ENCODE measurements around the gene TMA7. TPM values are rescaled to one million over a fixed set of nuclear protein-coding genes. Genes with fewer than 3 reads are reported as not detected.

Gene TMA7
- total and polyA plus RNA-seq, 5 donors = 187 to 526 (median 219) TPM

DNA sequence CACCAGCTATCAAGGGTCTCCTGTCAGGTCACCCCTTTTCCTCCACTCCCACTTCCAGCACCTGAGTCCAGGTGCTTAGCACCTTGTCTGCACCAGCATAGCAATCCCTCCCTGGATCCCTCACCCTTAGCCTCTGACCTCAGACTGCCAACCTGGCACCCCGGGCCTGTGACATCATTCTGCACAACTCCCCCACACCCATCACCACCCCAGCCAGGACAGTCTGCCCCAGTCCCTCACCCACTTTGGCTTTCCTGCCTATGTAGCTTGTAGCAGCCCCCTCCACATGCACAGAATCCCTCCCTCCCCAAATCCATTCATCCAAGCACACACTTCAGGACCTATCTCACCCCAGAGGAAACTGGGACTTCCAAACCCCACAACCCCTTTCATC, 9.4 kb upstream of the TMA7 start:
- H3K27ac ChIP-seq (ENCODE audit: low read length) = peak overlapping the region; percentile 58
- 73% methylated on average over 1 of the region's 1 CpG for WGBS
- intact Hi-C loops (cut with DNase I) = loop anchor here in 1 of 4 donors (5.0 kb wide), 1 partner anchor 158 kb away; no protein-coding TSS in a partner anchor
- H3K9me3 ChIP-seq (ENCODE audit: control insufficient read depth, low read length) = no peaks in the 10 kb centered on the region
- no peak for ATAC-seq
- H3K4me1 ChIP-seq (ENCODE audit: control insufficient read depth, insufficient read depth, low read length) = peaks cover 12% of the 10 kb centered on the region
- H3K4me3 ChIP-seq (ENCODE audit: low read length) = no peak overlapping the region
- H3K27me3 ChIP-seq (ENCODE audit: control insufficient read depth, insufficient read depth) = no peaks in the 10 kb centered on the region
- DNase-seq = peak in 1 of 3 donors; percentile 50

DNA sequence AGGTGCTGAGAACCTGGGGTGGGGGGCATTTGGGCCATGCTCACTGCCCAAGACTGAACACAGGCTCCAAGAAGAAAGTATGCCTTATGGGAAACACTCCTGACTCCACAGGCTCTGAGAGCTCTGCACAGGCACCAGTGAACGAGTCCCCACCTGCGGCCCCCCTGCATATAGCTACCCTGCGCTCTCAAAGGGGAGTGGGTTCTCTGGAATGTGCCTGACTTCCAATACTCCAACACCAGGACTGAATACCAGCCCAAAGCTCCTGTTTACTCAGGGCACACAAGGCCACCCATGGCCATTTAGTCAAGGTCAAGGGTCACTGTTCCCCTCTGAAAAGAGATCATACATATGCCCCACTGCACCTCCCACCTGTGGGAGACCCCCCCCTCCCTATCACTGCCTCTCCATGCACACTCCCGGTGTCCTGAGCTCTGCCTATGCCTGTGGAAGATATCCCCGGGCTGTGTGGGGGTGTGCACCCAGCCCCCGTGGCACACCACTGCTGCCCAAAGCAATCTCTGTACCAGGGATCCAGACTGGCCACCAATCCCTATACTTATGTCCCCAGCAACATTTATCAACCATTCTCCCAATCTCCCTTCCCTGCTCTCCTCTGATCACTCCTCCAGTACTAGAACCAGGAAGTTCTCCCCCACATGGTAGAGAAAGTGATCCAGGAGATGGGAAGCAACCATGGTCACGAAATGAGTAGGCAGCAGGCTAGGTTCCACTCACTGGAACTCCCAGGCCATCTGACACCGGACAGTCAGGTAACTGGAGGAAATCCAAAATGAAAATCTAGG, 8.6 kb upstream of the TMA7 start:
- no peak for ATAC-seq

DNA sequence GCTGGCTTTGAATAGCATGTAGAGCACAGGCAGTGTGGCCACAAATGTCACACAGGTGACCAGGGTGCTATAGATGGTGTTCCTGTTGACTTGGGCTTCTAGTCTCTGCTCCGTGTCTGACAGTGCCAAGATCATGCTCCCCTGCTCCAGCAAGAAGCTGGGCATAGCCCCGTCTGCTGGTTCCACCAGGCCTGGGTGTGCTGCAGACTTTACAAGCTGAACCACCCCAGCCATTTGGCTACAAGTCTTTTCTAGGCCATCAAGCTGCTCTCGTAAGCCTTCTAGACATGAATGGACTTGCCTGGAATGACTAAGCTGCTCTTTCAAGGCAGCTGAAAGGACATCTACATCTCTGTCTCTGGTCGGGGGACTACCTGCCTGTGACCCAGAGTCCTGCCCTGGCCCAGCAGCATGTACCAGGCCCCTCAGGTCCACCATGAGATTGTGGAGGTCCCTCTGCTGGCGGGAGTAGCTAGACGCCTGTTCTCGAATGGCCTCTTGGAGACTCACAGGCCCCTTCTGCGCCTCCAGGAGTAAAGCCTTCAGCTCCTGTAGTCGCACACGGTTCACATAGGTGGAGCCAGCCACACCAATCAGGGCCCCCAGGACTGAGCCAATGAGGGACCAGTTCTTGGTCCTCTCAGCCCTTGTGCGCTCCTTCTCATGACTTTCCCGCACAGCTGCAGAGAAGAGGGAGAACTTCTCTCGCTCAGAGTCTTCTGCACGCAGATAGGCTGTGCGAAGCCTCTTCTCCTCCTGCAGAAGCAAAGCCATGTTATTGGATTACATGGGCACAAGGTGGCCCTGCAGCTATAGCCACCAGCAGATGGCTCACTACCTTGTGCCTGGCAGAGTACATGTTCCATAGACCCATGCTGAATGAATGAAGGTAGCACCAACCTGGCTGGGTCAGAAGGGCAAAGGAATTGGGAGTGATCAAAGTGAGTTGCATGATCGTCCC, 7.4 kb upstream of the TMA7 start:
- 80% methylated on average over 16 of the region's 16 CpGs for WGBS
- DNase-seq (peak in 1 of 3 donors; percentile 27), ATAC-seq (no peak)
- peaks cover 1% of the 10 kb centered on the region for H3K4me1 ChIP-seq (ENCODE audit: control insufficient read depth, insufficient read depth, low read length)
- H3K4me3 ChIP-seq (ENCODE audit: low read length) = no peak overlapping the region
- no peak overlapping the region for H3K27ac ChIP-seq (ENCODE audit: low read length)
- no peaks in the 10 kb centered on the region for H3K9me3 ChIP-seq (ENCODE audit: control insufficient read depth, low read length)
- no peaks in the 10 kb centered on the region for H3K27me3 ChIP-seq (ENCODE audit: control insufficient read depth, insufficient read depth)
- intact Hi-C loops (cut with DNase I) = loop anchor here in 1 of 4 donors (5.0 kb wide), 1 partner anchor 160 kb away; no protein-coding TSS in a partner anchor

More for the DNA sequence above, 8.6 kb upstream of the TMA7 start:
- no peak for DNase-seq
- Histone ChIP-seq H3K9me3 (ENCODE audit: control insufficient read depth, low read length) (no peaks in the 10 kb centered on the region), H3K4me3 (ENCODE audit: low read length) (no peak overlapping the region), H3K4me1 (ENCODE audit: control insufficient read depth, insufficient read depth, low read length) (peaks cover 7% of the 10 kb centered on the region), H3K27me3 (ENCODE audit: control insufficient read depth, insufficient read depth) (no peaks in the 10 kb centered on the region), H3K27ac (ENCODE audit: low read length) (no peak overlapping the region)
- intact Hi-C loops (cut with DNase I) = loop anchor here in 1 of 4 donors (5.0 kb wide), 1 partner anchor 159 kb away; no protein-coding TSS in a partner anchor
- 91% methylated on average over 8 of the region's 8 CpGs for WGBS

DNA sequence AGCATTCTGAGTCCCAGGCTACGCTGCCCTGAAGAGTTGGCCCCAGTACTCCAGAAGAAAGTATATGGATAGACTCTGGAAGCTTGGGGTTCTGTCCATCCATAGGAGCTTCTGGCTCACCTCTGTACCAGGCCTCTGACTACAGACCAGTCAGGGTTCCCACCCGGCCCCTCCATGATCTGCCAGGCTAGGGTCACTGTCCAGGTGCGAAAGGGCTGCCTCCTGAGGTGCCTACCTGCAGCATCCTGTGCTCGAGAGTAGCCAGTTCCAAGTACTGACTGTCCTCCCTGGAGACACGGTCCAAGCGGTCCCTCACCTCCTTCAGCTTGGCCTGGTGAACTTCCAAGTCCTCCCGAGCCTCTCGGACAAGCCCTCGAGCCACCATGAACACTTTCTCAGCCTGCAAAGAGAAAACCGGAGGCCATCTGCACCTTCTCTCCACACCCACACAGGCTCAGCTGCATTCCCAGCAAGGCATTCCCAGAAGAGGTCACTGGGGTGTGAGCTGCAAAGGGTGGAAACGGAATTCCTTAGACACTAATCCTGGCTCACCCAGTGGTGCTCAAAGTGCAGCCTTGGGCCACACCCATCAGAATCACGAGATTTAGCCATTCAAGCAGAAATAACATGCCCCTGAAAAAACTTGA, 6.5 kb upstream of the TMA7 start:
- H3K4me1 ChIP-seq (ENCODE audit: control insufficient read depth, insufficient read depth, low read length) = no peaks in the 10 kb centered on the region
- intact Hi-C loops (cut with DNase I) = loop anchor here in 2 of 4 donors (2.0 to 5.0 kb wide), 2 partner anchors 161 kb away; no protein-coding TSS in a partner anchor
- DNase-seq (peak in 2 of 3 donors; percentile 42 to 64), ATAC-seq (peak in 1 of 2 donors; percentile 75)
- H3K9me3 ChIP-seq (ENCODE audit: control insufficient read depth, low read length) = no peaks in the 10 kb centered on the region
- H3K27me3 ChIP-seq (ENCODE audit: control insufficient read depth, insufficient read depth) = no peaks in the 10 kb centered on the region
- 68% methylated on average over 12 of the region's 12 CpGs for WGBS
- no peak overlapping the region for H3K27ac ChIP-seq (ENCODE audit: low read length)
- H3K4me3 ChIP-seq (ENCODE audit: low read length) = no peak overlapping the region

DNA sequence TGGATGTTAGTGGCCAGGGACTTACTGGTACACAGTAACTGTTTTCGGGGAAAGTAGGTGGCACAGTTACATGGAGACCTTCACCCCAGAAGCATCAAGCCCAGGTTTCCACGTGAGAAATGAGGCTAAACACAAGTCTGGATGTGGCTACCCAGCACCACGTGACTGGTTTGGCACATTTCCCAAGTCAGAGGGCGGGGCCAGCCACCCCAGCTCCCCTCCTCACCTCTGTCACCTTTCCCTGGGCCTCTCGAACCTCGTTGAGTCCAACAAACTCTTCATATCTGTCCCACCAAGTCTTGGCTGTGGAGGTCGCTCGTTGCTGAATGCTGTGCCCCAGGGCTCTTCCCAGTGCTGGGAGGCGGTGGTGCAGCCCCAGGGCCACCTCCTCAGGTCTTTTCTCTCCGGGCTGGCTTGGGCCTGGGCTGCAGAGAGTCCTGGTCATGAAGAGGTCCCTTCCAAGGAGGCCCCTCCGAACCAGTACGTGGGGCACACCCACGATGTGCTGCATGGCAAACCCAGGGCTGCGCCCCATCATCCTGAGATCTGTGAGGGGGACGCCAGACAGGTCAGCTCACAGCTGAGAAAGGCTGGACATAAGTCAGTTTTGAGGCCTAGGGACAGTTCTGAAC, 5.3 kb upstream of the TMA7 start:
- Histone ChIP-seq H3K9me3 (ENCODE audit: control insufficient read depth, low read length) (no peaks in the 10 kb centered on the region), H3K4me3 (ENCODE audit: low read length) (no peak overlapping the region), H3K27ac (ENCODE audit: low read length) (no peak overlapping the region), H3K27me3 (ENCODE audit: control insufficient read depth, insufficient read depth) (no peaks in the 10 kb centered on the region), H3K4me1 (ENCODE audit: control insufficient read depth, insufficient read depth, low read length) (no peaks in the 10 kb centered on the region)
- no peak for ATAC-seq
- intact Hi-C loops (cut with DNase I) = loop anchor here in 3 of 4 donors (2.0 to 5.0 kb wide), 4 partner anchors 32 to 162 kb away; no protein-coding TSS in a partner anchor
- WGBS = 69% methylated on average over 15 of the region's 15 CpGs
- peak in 1 of 3 donors; percentile 44 for DNase-seq

DNA sequence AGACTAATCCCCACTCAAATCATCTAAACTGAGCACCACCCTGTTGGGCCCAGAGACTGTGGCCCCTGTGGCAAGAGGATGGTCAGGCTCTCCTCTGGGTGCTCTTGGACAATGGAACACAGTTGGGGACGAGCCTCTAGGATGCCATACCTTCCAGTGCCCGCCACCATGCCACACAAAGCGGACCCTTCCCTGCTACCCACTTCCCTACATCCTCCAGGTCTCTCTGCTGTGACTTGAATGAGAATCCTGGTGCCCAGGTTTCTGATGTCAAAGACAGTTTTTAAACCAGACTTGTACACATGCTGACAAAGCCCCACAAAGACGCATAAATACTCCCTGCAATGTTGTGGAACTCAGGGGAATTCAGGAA, 4.8 kb upstream of the TMA7 start:
- Histone ChIP-seq H3K4me1 (ENCODE audit: control insufficient read depth, insufficient read depth, low read length) (no peaks in the 10 kb centered on the region), H3K27me3 (ENCODE audit: control insufficient read depth, insufficient read depth) (no peaks in the 10 kb centered on the region), H3K4me3 (ENCODE audit: low read length) (no peak overlapping the region), H3K9me3 (ENCODE audit: control insufficient read depth, low read length) (no peaks in the 10 kb centered on the region), H3K27ac (ENCODE audit: low read length) (no peak overlapping the region)
- DNase-seq (no peak), ATAC-seq (no peak)
- WGBS = 87% methylated on average over 4 of the region's 4 CpGs
- intact Hi-C loops (cut with DNase I) = loop anchor here in 3 of 4 donors (2.0 to 5.0 kb wide), 3 partner anchors 33 to 162 kb away; no protein-coding TSS in a partner anchor

DNA sequence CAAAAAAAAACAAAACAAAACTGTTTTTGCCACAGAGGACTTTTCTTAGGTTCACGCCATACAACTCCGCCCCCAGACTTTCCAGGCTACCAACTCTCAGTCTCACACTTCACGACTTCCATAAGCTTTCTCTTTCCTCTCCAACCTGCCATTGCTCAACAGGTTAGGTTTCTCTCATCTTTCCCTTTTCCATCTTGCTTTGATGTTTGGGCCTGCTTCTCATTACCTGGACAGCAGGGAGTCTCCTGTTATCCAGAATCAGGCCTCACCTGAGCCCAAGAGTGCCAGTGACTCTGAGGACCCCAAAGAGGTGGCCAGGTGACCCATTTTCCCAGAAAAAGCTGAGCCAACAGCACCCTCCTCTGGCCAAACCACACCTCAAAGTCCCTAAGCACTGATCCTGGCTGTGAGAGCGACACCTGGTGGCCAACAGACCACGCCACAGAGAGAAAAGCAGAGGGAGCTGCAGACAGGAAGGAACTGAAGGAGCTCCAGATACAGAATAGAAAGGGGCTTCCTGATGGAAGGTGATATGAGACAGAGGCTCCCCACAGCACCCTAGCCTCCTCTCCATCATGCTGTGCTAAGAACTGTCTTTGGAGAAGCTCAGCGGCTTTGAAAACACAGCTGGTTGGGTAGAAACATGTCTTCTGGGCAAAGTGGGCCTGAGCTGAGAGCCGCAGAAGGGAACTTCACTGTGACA, 4.1 kb upstream of the TMA7 start:
- Histone ChIP-seq H3K4me3 (ENCODE audit: low read length) (no peak overlapping the region), H3K27me3 (ENCODE audit: control insufficient read depth, insufficient read depth) (no peaks in the 10 kb centered on the region), H3K4me1 (ENCODE audit: control insufficient read depth, insufficient read depth, low read length) (no peaks in the 10 kb centered on the region), H3K27ac (ENCODE audit: low read length) (no peak overlapping the region), H3K9me3 (ENCODE audit: control insufficient read depth, low read length) (no peaks in the 10 kb centered on the region)
- ATAC-seq (peak; percentile 40 to 47), DNase-seq (peak; percentile 81 to 92 (median 90))
- intact Hi-C loops (cut with DNase I) = loop anchor here (1.0 to 5.0 kb wide), 5 partner anchors 34 to 163 kb away; no protein-coding TSS in a partner anchor
- WGBS = 44% methylated on average over 7 of the region's 7 CpGs

DNA sequence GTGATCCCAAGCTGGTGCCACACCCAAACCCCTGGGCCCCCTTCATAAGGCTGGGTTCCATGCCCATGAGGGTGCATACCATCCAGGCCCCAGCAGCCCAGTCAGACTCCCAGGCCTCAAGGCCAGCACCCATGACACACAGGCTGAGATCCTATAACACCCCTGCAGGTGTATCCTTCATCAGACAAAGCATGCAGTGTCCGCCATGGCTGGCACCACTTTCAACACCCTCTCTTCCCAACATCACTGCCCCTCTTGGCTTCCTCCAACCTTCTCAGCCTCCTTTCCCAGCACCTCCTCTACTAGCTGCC, 3.6 kb upstream of the TMA7 start:
- Histone ChIP-seq H3K27me3 (ENCODE audit: control insufficient read depth, insufficient read depth) (no peaks in the 10 kb centered on the region), H3K9me3 (ENCODE audit: control insufficient read depth, low read length) (no peaks in the 10 kb centered on the region), H3K4me3 (ENCODE audit: low read length) (no peak overlapping the region), H3K4me1 (ENCODE audit: control insufficient read depth, insufficient read depth, low read length) (no peaks in the 10 kb centered on the region), H3K27ac (ENCODE audit: low read length) (no peak overlapping the region)
- DNase-seq = peak in 1 of 3 donors; percentile 43
- WGBS = 65% methylated on average over 1 of the region's 1 CpG
- intact Hi-C loops (cut with DNase I) = loop anchor here (1.0 to 5.0 kb wide), 5 partner anchors 34 to 164 kb away; no protein-coding TSS in a partner anchor
- ATAC-seq = no peak

DNA sequence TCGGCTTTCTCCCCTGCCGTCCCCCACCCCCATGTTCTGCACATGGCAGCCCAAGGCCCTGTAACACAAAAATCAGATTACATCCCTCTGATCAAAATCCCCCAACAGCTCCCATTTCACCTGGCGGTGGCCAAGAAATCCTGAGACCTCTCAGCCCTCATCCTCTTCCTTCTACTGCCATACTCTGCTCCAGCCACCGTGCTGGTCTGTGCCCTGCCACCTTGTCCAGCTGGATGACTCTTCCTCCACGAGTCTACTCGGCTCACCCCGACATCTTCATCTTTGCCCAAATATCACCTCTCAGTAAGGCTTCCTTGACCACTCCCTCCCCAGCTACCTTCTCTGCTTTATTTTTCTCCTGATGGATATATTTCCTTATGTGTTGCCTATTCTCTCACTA, 3.2 kb upstream of the TMA7 start:
- no peaks in the 10 kb centered on the region for H3K9me3 ChIP-seq (ENCODE audit: control insufficient read depth, low read length)
- intact Hi-C loops (cut with DNase I) = loop anchor here (1.0 to 5.0 kb wide), 5 partner anchors 35 to 164 kb away; no protein-coding TSS in a partner anchor
- no peak overlapping the region for H3K4me3 ChIP-seq (ENCODE audit: low read length)
- H3K27me3 ChIP-seq (ENCODE audit: control insufficient read depth, insufficient read depth) = no peaks in the 10 kb centered on the region
- H3K4me1 ChIP-seq (ENCODE audit: control insufficient read depth, insufficient read depth, low read length) = no peaks in the 10 kb centered on the region
- ATAC-seq (no peak), DNase-seq (peak in 1 of 3 donors; percentile 27)
- no peak overlapping the region for H3K27ac ChIP-seq (ENCODE audit: low read length)
- 84% methylated on average over 7 of the region's 7 CpGs for WGBS
